Breast epithelium (tissue), 4 donors: ENCODE measurements around the gene FCHO2. TPM values are rescaled to one million over a fixed set of nuclear protein-coding genes. Genes with fewer than 3 reads are reported as not detected.

Experiments
- DNase-seq, 2 donors: peaks; one replicate each; pipeline ENCODE4 v3.0.0-alpha.2; 2019; ENCODE audit warnings: low spot score in 2 of 2
- H3K27ac ChIP-seq, 2 donors: fragments of 200-600 bp; sonication (generic) in 1 of 2; one replicate each; pipeline ENCODE4 v1.5.1; 2016 to 2019; ENCODE audit warnings: mild to moderate bottlenecking in 1 of 2
- H3K27me3 ChIP-seq, 2 donors: fragments of 200-600 bp; sonication (generic) in 1 of 2; one replicate each; pipeline versions ENCODE4 v1.5.1 to v1.6.0; 2017 to 2019; ENCODE audit warnings: control low read depth in 1 of 2, mild to moderate bottlenecking in 1 of 2
- H3K36me3 ChIP-seq: fragments of 200-600 bp; one replicate; pipeline ENCODE4 v1.5.1; 2019
- H3K4me1 ChIP-seq, 2 donors: fragments of 200-600 bp; sonication (generic); one replicate each; pipeline ENCODE4 v1.5.1; 2016 to 2019; ENCODE audit warnings: control low read depth in 1 of 2
- H3K4me3 ChIP-seq, 3 donors: fragments of 200-600 bp; sonication (generic); 1 replicate in 2 of 3; 2 replicates in 1 of 3; pipeline ENCODE4 v1.5.1; 2016 to 2019; ENCODE audit warnings: mild to moderate bottlenecking in 3 of 3, moderate library complexity in 2 of 3
- H3K9me3 ChIP-seq, 2 donors: fragments of 200-600 bp; sonication (generic) in 1 of 2; one replicate each; pipeline ENCODE4 v1.5.1; 2016 to 2019; ENCODE audit warnings: control low read depth in 1 of 2
- POLR2A ChIP-seq: fragments of 450-650 bp; IDR thresholded peaks from one replicate; pipeline ENCODE4 v1.6.1; 2016; ENCODE audit warnings: antibody characterized with exemption, mild to moderate bottlenecking, moderate library complexity
- POLR2AphosphoS5 ChIP-seq, 3 donors: sonication (generic); formaldehyde crosslinking; IDR thresholded peaks; one replicate each; pipeline ENCODE4 v1.6.1; 2017; ENCODE audit warnings: antibody characterized with exemption in 3 of 3
- intact Hi-C: fragments of 100-400 bp; cut with DNase I; formaldehyde crosslinking; loops from one replicate; pipeline ENCODE4 v1.15.1; 2023; ENCODE audit warnings: low total_unique reads
- total RNA-seq, 3 donors: library from RNA; depleted of rRNA; stranded (reverse); fragments of >200 nt; gene quantifications; one replicate each; pipeline ENCODE4 v1.1.0, GENCODE V29; 2016
- TF ChIP-seq, protein P1 (sequence below), 3 donors: fragments of 450-650 bp; IDR thresholded peaks; one replicate each; pipeline ENCODE4 v1.5.1; 2016 to 2017; ENCODE audit warnings: antibody characterized with exemption in 3 of 3, mild to moderate bottlenecking in 3 of 3, moderate library complexity in 3 of 3

The FCHO2 gene
- total RNA-seq, 3 donors from 2014 or later, result 30.5 to 58.8 (median 46.7) TPM

DNA sequence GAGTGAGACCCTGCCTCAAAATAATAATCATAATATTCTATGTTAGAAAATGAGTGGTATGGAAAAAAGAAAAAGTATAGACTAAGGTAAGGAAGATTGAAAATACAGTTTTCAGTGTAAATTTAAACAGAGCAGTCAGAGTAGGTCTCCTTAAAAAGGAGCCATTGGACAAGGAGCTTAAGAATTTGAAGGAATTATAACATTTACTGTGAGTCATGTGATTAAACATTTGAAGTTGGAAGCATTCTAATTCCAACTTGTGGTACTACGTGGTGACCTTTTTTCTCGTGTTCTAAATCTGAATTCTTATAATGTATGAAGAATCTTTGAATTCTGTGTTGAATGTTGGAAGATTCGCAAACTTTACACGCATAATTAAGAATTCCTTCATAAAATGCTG is 125.3 kb downstream of the FCHO2 start:
- no peak for DNase-seq
- H3K4me1 ChIP-seq, result no peaks in the 10 kb centered on the region
- no peaks in the 10 kb centered on the region for H3K9me3 ChIP-seq
- intact Hi-C loops, result no loop called here
- H3K27me3 ChIP-seq, result no peaks in the 10 kb centered on the region
- no peak overlapping the region for H3K27ac ChIP-seq
- no peak overlapping the region for H3K4me3 ChIP-seq
- TF ChIP-seq POLR2AphosphoS5 (IDR thresholded peaks at IDR 0.05) (no peak), POLR2A (no peak)
- TF ChIP-seq, protein P1, sequence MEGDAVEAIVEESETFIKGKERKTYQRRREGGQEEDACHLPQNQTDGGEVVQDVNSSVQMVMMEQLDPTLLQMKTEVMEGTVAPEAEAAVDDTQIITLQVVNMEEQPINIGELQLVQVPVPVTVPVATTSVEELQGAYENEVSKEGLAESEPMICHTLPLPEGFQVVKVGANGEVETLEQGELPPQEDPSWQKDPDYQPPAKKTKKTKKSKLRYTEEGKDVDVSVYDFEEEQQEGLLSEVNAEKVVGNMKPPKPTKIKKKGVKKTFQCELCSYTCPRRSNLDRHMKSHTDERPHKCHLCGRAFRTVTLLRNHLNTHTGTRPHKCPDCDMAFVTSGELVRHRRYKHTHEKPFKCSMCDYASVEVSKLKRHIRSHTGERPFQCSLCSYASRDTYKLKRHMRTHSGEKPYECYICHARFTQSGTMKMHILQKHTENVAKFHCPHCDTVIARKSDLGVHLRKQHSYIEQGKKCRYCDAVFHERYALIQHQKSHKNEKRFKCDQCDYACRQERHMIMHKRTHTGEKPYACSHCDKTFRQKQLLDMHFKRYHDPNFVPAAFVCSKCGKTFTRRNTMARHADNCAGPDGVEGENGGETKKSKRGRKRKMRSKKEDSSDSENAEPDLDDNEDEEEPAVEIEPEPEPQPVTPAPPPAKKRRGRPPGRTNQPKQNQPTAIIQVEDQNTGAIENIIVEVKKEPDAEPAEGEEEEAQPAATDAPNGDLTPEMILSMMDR (IDR thresholded peaks at IDR 0.05), result no peak
- peaks cover 6% of the 10 kb centered on the region for H3K36me3 ChIP-seq

DNA sequence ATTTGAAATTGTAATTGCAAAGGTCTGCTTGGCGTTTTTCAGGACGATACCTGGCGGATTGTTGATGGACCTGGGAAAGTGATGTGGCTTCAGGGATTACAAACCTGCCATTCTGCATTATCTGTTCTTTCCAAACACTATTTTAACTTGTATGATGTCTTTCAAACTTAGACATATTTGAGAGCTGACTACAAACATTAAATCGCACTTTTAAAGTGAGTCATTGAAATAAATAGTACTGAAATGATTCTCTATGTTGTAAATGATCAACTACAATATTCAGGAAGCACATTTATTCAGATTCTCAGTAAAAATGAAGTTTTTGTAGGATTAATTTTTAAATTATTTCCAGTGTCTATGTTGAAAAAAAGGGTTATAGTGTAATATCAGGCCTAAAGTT is 132.2 kb downstream of the FCHO2 start:
- TF ChIP-seq, protein P1 (IDR thresholded peaks at IDR 0.05), result no peak
- TF ChIP-seq POLR2A (no peak), POLR2AphosphoS5 (IDR thresholded peaks at IDR 0.05) (no peak)
- no peaks in the 10 kb centered on the region for H3K9me3 ChIP-seq
- intact Hi-C loops, result no loop called here
- no peaks in the 10 kb centered on the region for H3K27me3 ChIP-seq
- H3K4me1 ChIP-seq, result no peaks in the 10 kb centered on the region
- no peaks in the 10 kb centered on the region for H3K36me3 ChIP-seq
- no peak for DNase-seq
- no peak overlapping the region for H3K4me3 ChIP-seq
- H3K27ac ChIP-seq, result no peak overlapping the region

DNA sequence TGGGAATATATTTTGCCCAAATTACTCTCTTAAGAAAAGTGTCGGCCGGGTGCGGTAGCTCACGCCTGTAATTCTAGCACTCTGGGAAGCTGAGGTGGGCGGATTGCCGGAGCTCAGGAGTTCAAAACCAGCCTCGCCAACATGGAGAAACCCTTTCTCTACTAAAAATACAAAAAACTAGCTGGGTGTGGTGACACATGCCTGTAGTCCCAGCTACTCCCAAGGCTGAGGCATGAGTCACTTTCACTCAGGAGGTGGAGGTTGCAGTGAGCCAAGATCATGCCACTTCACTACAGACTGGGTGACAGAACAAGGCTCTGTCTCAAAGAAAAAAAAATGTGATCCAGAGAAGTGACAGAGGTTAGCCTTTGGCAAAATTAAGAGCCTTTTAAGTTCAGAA is 138.1 kb downstream of the FCHO2 start:
- no peak overlapping the region for H3K27ac ChIP-seq
- no peak overlapping the region for H3K4me3 ChIP-seq
- no peaks in the 10 kb centered on the region for H3K27me3 ChIP-seq
- H3K4me1 ChIP-seq, result no peaks in the 10 kb centered on the region
- H3K36me3 ChIP-seq, result no peaks in the 10 kb centered on the region
- DNase-seq, result no peak
- intact Hi-C loops, result no loop called here
- TF ChIP-seq, protein P1 (IDR thresholded peaks at IDR 0.05), result no peak
- no peak for TF ChIP-seq POLR2AphosphoS5 (IDR thresholded peaks at IDR 0.05)
- no peak for TF ChIP-seq POLR2A
- peaks cover 0 to 12% of the 10 kb centered on the region in 2 donors for H3K9me3 ChIP-seq

DNA sequence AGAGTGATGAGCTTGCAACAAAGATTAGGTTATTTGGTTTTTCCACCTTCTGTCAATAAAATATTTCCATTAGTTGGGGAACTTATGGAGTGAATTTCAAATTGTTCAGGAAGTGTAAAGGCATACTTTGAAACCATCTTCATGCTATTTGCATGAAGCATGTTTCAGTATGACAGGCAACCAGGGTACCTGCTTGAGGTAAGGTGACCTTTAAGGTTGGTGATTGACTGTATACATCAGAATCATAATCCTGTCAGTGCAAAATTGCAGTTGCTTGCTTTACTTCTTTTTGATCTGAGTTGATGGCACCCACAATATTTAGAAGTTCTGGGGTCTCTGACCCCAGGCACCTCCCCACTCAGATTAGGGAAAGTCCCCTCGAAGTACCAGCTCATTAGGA is 138.6 kb downstream of the FCHO2 start:
- no peaks in the 10 kb centered on the region for H3K4me1 ChIP-seq
- no peak for DNase-seq
- no peak overlapping the region for H3K4me3 ChIP-seq
- H3K27ac ChIP-seq, result no peak overlapping the region
- TF ChIP-seq POLR2AphosphoS5 (IDR thresholded peaks at IDR 0.05) (no peak), POLR2A (no peak)
- TF ChIP-seq, protein P1 (IDR thresholded peaks at IDR 0.05), result no peak
- H3K36me3 ChIP-seq, result no peaks in the 10 kb centered on the region
- no peaks in the 10 kb centered on the region for H3K27me3 ChIP-seq
- intact Hi-C loops, result no loop called here
- peaks cover 0 to 12% of the 10 kb centered on the region in 2 donors for H3K9me3 ChIP-seq

DNA sequence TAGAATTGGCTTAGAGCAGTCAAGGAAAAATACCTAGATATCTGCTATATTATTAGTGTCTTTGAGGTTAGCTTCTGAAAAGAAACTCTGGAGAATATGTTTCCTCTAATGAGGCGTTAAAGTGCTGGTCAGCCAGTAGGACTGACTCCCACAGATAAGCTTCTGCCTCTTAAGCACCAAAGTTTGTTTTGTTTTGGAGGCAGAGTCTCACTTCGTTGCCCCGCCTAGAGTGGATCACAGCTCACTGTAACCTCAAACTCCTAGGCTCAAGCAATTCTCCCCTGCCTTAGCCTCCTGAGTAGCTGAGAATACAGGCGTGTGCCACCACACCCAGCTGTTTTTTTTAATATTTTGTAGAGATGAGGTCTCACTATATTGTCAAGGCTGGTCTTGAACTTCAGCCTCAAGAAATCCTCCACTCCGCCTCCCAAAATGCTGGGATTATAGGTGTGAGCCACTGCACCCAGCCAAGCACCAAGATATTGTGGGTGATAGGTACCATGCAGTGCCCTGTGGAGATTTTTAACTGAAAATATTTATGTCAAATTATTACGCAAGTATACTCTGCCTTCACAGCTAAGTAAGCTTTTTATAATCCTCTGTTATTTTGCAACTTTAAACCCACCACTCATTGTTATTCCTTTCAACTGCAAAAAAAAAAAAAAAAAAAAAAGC is 139.9 kb downstream of the FCHO2 start:
- H3K36me3 ChIP-seq, result no peaks in the 10 kb centered on the region
- no peak overlapping the region for H3K4me3 ChIP-seq
- intact Hi-C loops, result no loop called here
- peaks cover 0 to 12% of the 10 kb centered on the region in 2 donors for H3K9me3 ChIP-seq
- DNase-seq, result no peak
- no peak overlapping the region for H3K27ac ChIP-seq
- no peaks in the 10 kb centered on the region for H3K4me1 ChIP-seq
- no peaks in the 10 kb centered on the region for H3K27me3 ChIP-seq
- TF ChIP-seq, protein P1 (IDR thresholded peaks at IDR 0.05), result no peak
- no peak for TF ChIP-seq POLR2A
- no peak for TF ChIP-seq POLR2AphosphoS5 (IDR thresholded peaks at IDR 0.05)
